PFSK-1 (cell line): ENCODE results near the gene XIST.

Experiments used
- FOXP2 ChIP-seq: optimal IDR thresholded peaks from 2 replicates; pipeline ENCODE3; 2011; ENCODE audit warnings: borderline replicate concordance, control low read depth, inconsistent platforms; ENCODE audit not compliant: insufficient read depth; ENCODE audit errors: extremely low read length, extremely low read depth
- POLR2AphosphoS5 ChIP-seq: IDR thresholded peaks from 2 replicates; pipeline ENCODE4 v1.6.1; 2012; ENCODE audit warnings: low read depth, mild to moderate bottlenecking, control low read depth, low read length, moderate library complexity
- TAF1 ChIP-seq: IDR thresholded peaks from 2 replicates; pipeline ENCODE4 v1.6.1; 2012; ENCODE audit warnings: low read length, control low read depth, borderline replicate concordance; ENCODE audit not compliant: insufficient read depth

DNA sequence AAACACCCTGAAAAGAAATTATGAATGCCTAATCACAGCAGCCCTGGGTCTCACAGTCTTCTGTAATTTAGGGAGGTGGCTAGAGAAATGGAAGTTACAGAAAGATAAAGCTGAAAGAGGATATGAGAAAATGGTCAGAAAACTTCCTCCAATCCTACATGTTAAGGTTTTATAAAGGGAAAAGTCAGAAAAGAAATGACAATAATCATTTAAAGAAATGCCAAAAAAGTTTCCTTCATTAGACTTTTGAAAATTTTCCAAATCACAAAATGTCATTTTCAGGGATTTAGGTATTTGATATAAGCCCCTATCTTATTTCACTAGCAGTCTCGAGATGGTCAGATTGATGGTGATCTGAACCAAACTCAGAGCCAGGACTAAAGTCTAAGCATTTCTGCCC, 13.4 kb downstream of the XIST start:
- TF ChIP-seq POLR2AphosphoS5 (no peak), FOXP2 (no peak), TAF1 (no peak)
